ENCODE measurements around the gene DNAAF1. TPM values are rescaled to one million over a fixed set of nuclear protein-coding genes. Genes with fewer than 3 reads are reported as not detected.

Gene DNAAF1
- total RNA-seq, 1 experiment from 2014 or later, result not detected

- Histone ChIP-seq H3K4me1 (ENCODE audit: insufficient read depth, low read length, poor library complexity, severe bottlenecking) (no peaks in the 10 kb centered on the region), H3K9me3 (ENCODE audit: low read depth, low read length, poor library complexity, severe bottlenecking) (no peaks in the 10 kb centered on the region), H3K36me3 (ENCODE audit: insufficient read depth, low read length, poor library complexity, severe bottlenecking) (no peaks in the 10 kb centered on the region), H3K4me3 (ENCODE audit: low read depth, low read length, poor library complexity, severe bottlenecking) (no peak overlapping the region), H3K27ac (ENCODE audit: low read depth, low read length, poor library complexity, severe bottlenecking) (no peak overlapping the region), H3K27me3 (replicated peaks; ENCODE audit: insufficient read depth, low read depth, low read length, poor library complexity) (no peaks in the 10 kb centered on the region)
- ChIA-PET CTCF (no interaction called here), POLR2A (ENCODE audit: low non-redundant PET) (no interaction called here)
- intact Hi-C loops (cut with micrococcal nuclease; ENCODE audit: unreplicated experiment), result no loop called here
- no peak for TF ChIP-seq CTCF (conservative IDR thresholded peaks at IDR 0.05; ENCODE audit: low read depth, low read length)
- no peak for DNase-seq (ENCODE audit: low spot score)
- no TSS peak for BruUV-seq (replicated peaks)
These were observed 80.0 kb downstream of the DNAAF1 start for GRCh38 chr16:84225126-84225525.

GRCh38 chr16:84225571-84225970, 80.5 kb downstream of the DNAAF1 start:
- TF ChIP-seq EZH2 (IDR thresholded peaks at IDR 0.05; ENCODE audit: borderline replicate concordance, low read depth, low read length, poor library complexity, severe bottlenecking), result no peak
- no peak for TF ChIP-seq CTCF (conservative IDR thresholded peaks at IDR 0.05; ENCODE audit: low read depth, low read length)
- peaks cover 2% of the 10 kb centered on the region for H3K27me3 ChIP-seq (replicated peaks; ENCODE audit: insufficient read depth, low read depth, low read length, poor library complexity)
- H3K36me3 ChIP-seq (ENCODE audit: insufficient read depth, low read length, poor library complexity, severe bottlenecking), result no peaks in the 10 kb centered on the region
- ChIA-PET CTCF (no interaction called here), POLR2A (ENCODE audit: low non-redundant PET) (no interaction called here)
- H3K4me1 ChIP-seq (ENCODE audit: insufficient read depth, low read length, poor library complexity, severe bottlenecking), result no peaks in the 10 kb centered on the region
- no peak for DNase-seq (ENCODE audit: low spot score)
- intact Hi-C loops (cut with micrococcal nuclease; ENCODE audit: unreplicated experiment), result no loop called here
- H3K4me3 ChIP-seq (ENCODE audit: low read depth, low read length, poor library complexity, severe bottlenecking), result no peak overlapping the region
- no peak overlapping the region for H3K27ac ChIP-seq (ENCODE audit: low read depth, low read length, poor library complexity, severe bottlenecking)
- BruUV-seq (replicated peaks), result no TSS peak
- H3K9me3 ChIP-seq (ENCODE audit: low read depth, low read length, poor library complexity, severe bottlenecking), result no peaks in the 10 kb centered on the region

- ChIA-PET CTCF (no interaction called here), POLR2A (ENCODE audit: low non-redundant PET) (no interaction called here)
- Histone ChIP-seq H3K9me3 (ENCODE audit: low read depth, low read length, poor library complexity, severe bottlenecking) (no peaks in the 10 kb centered on the region), H3K4me3 (ENCODE audit: low read depth, low read length, poor library complexity, severe bottlenecking) (no peak overlapping the region), H3K36me3 (ENCODE audit: insufficient read depth, low read length, poor library complexity, severe bottlenecking) (no peaks in the 10 kb centered on the region), H3K4me1 (ENCODE audit: insufficient read depth, low read length, poor library complexity, severe bottlenecking) (no peaks in the 10 kb centered on the region), H3K27me3 (replicated peaks; ENCODE audit: insufficient read depth, low read depth, low read length, poor library complexity) (peaks cover 4% of the 10 kb centered on the region), H3K27ac (ENCODE audit: low read depth, low read length, poor library complexity, severe bottlenecking) (no peak overlapping the region)
- no TSS peak for BruUV-seq (replicated peaks)
- intact Hi-C loops (cut with micrococcal nuclease; ENCODE audit: unreplicated experiment), result no loop called here
- TF ChIP-seq CTCF (conservative IDR thresholded peaks at IDR 0.05; ENCODE audit: low read depth, low read length) (no peak), EZH2 (IDR thresholded peaks at IDR 0.05; ENCODE audit: borderline replicate concordance, low read depth, low read length, poor library complexity, severe bottlenecking) (no peak)
- DNase-seq (ENCODE audit: low spot score), result no peak
These were observed 80.9 kb downstream of the DNAAF1 start for GRCh38 chr16:84226026-84226425.

Other genes starting within 250 kb of the DNAAF1 start
- gene MLYCD, start 246.2 kb upstream of the DNAAF1 start, total RNA-seq (2021), result 2.0 and 2.5 TPM in 2 replicates
- 1.2 and 2.4 TPM in 2 replicates for gene OSGIN1, start 192.1 kb upstream of the DNAAF1 start, total RNA-seq (2021)
- gene NECAB2, start 177.1 kb upstream of the DNAAF1 start, total RNA-seq (2021), result 0.76 and 0.80 TPM in 2 replicates
- not detected in 2 replicates for gene SLC38A8, start 102.5 kb upstream of the DNAAF1 start, total RNA-seq (2021)
- 76.9 and 82.0 TPM in 2 replicates for gene MBTPS1, start 28.4 kb upstream of the DNAAF1 start, total RNA-seq (2021)
- gene HSDL1, start 131 bp upstream of the DNAAF1 start, total RNA-seq (2021), result 45.6 and 46.7 TPM in 2 replicates
- 58.0 and 58.4 TPM in 2 replicates for gene TAF1C, start 41.7 kb downstream of the DNAAF1 start, total RNA-seq (2021)
- gene ADAD2, start 45.8 kb downstream of the DNAAF1 start, total RNA-seq (2021), result not detected in 2 replicates
- not detected in 2 replicates for gene KCNG4, start 94.7 kb downstream of the DNAAF1 start, total RNA-seq (2021)
- not detected in 2 replicates for gene WFDC1, start 149.6 kb downstream of the DNAAF1 start, total RNA-seq (2021)
- not detected in 2 replicates for gene ATP2C2, start 223.2 kb downstream of the DNAAF1 start, total RNA-seq (2021)